Putamen (tissue), 1 donor: Measurements from ENCODE around the gene SMIM38.

Experiments used
- DNase-seq: peaks from one replicate; pipeline ENCODE4 v3.0.0-alpha.2; 2016; ENCODE audit warnings: low spot score

The SMIM38 gene

DNA sequence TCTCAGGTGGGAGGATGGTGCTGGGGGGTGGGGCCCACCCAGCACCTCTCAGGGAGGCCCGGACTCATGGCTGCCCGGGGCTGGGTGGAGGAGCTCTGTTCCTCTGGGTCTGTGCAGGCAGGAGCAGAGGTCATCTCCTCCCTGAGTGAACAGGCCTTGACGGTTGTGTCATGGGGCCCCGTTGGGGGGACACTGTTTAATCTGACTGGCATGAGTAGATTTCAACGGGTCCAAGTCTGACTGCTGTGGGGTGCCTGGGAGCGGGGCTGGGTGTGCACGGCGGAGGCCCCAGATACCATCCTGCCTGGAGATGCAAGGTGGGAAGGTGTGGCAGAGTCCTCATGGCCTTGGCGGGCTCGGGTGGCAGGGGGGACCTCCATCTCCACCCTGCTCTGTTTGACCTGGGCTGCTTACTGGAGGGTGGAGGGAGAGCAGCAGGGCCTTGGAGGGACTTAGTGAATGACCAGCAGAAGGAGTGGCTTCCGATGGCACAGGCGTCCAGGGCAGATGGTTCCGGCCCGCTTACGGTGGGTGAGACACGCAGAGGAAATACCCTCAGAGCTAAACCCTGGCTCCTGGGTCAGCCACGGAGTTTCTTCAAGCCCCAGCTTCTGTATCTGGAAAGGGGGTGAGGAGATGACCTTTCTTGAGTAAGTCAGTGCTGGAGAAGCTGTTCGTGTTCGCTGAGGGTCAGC is 48.7 kb downstream of the SMIM38 start:
- DNase-seq = no peak

DNA sequence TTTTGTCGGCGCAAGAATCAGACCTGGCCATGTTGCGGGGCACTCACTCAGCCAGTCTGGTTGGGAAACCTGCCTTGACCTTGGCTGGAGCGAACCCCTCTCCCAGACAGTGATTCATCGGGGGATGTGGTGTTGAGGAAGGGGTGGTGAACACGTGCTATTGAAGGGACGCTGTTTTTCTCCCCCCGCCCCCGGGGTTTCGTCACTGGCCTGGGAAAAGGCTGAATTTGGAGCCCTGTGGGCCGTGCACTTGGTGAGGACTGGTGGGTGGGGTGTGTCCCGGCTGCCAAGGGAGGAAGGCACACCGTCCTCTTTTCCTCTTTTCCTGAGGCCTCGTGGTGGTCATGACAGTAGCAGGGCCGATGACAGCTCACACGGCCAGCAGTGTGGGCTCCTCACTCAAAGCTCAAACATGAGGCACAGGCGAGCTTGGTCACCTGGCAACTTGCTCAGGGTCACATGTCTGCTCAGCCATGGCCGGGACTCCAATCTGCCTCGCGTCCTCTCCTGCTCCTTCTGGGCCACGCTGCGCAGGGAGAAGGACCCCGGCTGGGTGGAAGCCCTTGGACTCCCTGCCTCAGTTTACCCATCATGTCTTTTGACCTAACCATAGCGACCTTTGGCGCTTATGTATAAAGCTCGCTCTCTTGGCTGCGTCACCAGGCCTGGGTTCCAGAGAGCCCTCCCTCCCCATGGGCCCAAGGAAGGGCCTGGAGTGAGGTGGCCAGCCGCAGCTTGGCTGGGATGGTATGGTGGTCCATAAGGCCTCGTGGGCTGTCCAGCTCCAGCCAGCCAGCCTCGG is 49.4 kb downstream of the SMIM38 start:
- no peak for DNase-seq
